SK-N-SH treated with all-trans-retinoic acid at 6 μM for 48 hours (cell line): ENCODE measurements around the gene URM1.

Experiments
- ATAC-seq: fragments of 200-7000 bp; cut with Tn5 transposase; 3 replicates; pipeline ENCODE4 v1.9.1; 2020; ENCODE audit warnings: mild to moderate bottlenecking, moderate library complexity
- ARNTL ChIP-seq: fragments of 450-650 bp; formaldehyde crosslinking; IDR thresholded peaks from 2 replicates; pipeline ENCODE4 v1.5.0; 2020; ENCODE audit warnings: low read depth, mild to moderate bottlenecking, moderate library complexity, borderline replicate concordance
- BACH2 ChIP-seq: fragments of 250-450 bp; sonication (Bioruptor Pico); IDR thresholded peaks from 2 replicates; pipeline ENCODE4 v1.9.0; 2021; ENCODE audit warnings: mild to moderate bottlenecking, borderline replicate concordance
- CREB5 ChIP-seq: fragments of 250-450 bp; sonication (Bioruptor Pico); IDR thresholded peaks from 2 replicates; pipeline ENCODE4 v1.5.1; 2020; ENCODE audit warnings: low read depth, mild to moderate bottlenecking, moderate library complexity
- CSDC2 ChIP-seq: fragments of 250-450 bp; sonication (Bioruptor Pico); IDR thresholded peaks from 2 replicates; pipeline ENCODE4 v1.5.0; 2020; ENCODE audit warnings: mild to moderate bottlenecking, moderate library complexity
- ESRRG ChIP-seq: fragments of 250-450 bp; sonication (Bioruptor Pico); IDR thresholded peaks from 2 replicates; pipeline ENCODE4 v1.6.1; 2021; ENCODE audit warnings: mild to moderate bottlenecking
- GLIS3 ChIP-seq: fragments of 250-450 bp; sonication (Bioruptor Pico); IDR thresholded peaks from 2 replicates; pipeline ENCODE4 v1.5.0; 2020; ENCODE audit warnings: mild to moderate bottlenecking, moderate library complexity
- ISL1 ChIP-seq: fragments of 250-450 bp; sonication (Bioruptor Pico); IDR thresholded peaks from 2 replicates; pipeline ENCODE4 v2.1.2; 2022; ENCODE audit warnings: mild to moderate bottlenecking, moderate library complexity
- OSR1 ChIP-seq: fragments of 250-450 bp; sonication (Bioruptor Pico); IDR thresholded peaks from 2 replicates; pipeline ENCODE4 v1.8.0; 2022; ENCODE audit warnings: moderate library complexity, mild to moderate bottlenecking, inconsistent platforms
- PATZ1 ChIP-seq: fragments of 250-450 bp; sonication (Bioruptor Pico); IDR thresholded peaks from 2 replicates; pipeline ENCODE4 v1.8.0; 2020; ENCODE audit warnings: mild to moderate bottlenecking, moderate library complexity, borderline replicate concordance
- POU6F1 ChIP-seq: fragments of 250-450 bp; sonication (Bioruptor Pico); IDR thresholded peaks from 2 replicates; pipeline ENCODE4 v1.8.0; 2021; ENCODE audit warnings: low read depth, mild to moderate bottlenecking, moderate library complexity, borderline replicate concordance
- PPARA ChIP-seq: fragments of 250-450 bp; sonication (Bioruptor Pico); IDR thresholded peaks from 2 replicates; pipeline ENCODE4 v1.5.0; 2020; ENCODE audit warnings: mild to moderate bottlenecking, borderline replicate concordance
- RARB ChIP-seq: fragments of 250-450 bp; sonication (Bioruptor Pico); IDR thresholded peaks from 2 replicates; pipeline ENCODE4 v1.8.0; 2021; ENCODE audit warnings: mild to moderate bottlenecking, moderate library complexity
- SNAI2 ChIP-seq: fragments of 250-450 bp; sonication (Bioruptor Pico); IDR thresholded peaks from 2 replicates; pipeline ENCODE4 v1.5.0; 2020; ENCODE audit warnings: mild to moderate bottlenecking, moderate library complexity
- TCF4 ChIP-seq: fragments of 250-450 bp; sonication (Bioruptor Pico); IDR thresholded peaks from 2 replicates; pipeline ENCODE4 v1.8.0; 2021; ENCODE audit warnings: mild to moderate bottlenecking, moderate library complexity, borderline replicate concordance
- TOX ChIP-seq: fragments of 250-450 bp; sonication (Bioruptor Pico); IDR thresholded peaks from 2 replicates; pipeline ENCODE4 v1.8.0; 2021; ENCODE audit warnings: mild to moderate bottlenecking, moderate library complexity, borderline replicate concordance
- ZC3H10 ChIP-seq: fragments of 250-450 bp; sonication (Bioruptor Pico); IDR thresholded peaks from 2 replicates; pipeline ENCODE4 v1.5.1; 2021; ENCODE audit warnings: mild to moderate bottlenecking, moderate library complexity
- ZFP3 ChIP-seq: fragments of 250-450 bp; sonication (Bioruptor Pico); IDR thresholded peaks from 2 replicates; pipeline ENCODE4 v1.5.0; 2020; ENCODE audit warnings: mild to moderate bottlenecking, moderate library complexity
- ZFP30 ChIP-seq: fragments of 450-650 bp; formaldehyde crosslinking; IDR thresholded peaks from 2 replicates; pipeline ENCODE4 v1.5.0; 2022; ENCODE audit warnings: mild to moderate bottlenecking, moderate library complexity
- ZNF565 ChIP-seq: fragments of 450-650 bp; formaldehyde crosslinking; conservative IDR thresholded peaks from 2 replicates; pipeline ENCODE4 v1.5.0; 2020; ENCODE audit warnings: low read depth, mild to moderate bottlenecking, moderate library complexity
- ZNF70 ChIP-seq: fragments of 450-650 bp; formaldehyde crosslinking; IDR thresholded peaks from 2 replicates; pipeline ENCODE4 v1.5.0; 2020; ENCODE audit warnings: mild to moderate bottlenecking, moderate library complexity
- ZNF8 ChIP-seq: fragments of 450-650 bp; formaldehyde crosslinking; IDR thresholded peaks from 2 replicates; pipeline ENCODE4 v1.5.0; 2020; ENCODE audit warnings: mild to moderate bottlenecking, moderate library complexity
- TF ChIP-seq, protein P1 (sequence below): fragments of 250-450 bp; sonication (Bioruptor Pico); IDR thresholded peaks from 2 replicates; pipeline ENCODE4 v1.5.1; 2021; ENCODE audit warnings: mild to moderate bottlenecking, moderate library complexity

URM1 gene

GRCh38 chr9:128419061-128419925 lies 48.1 kb downstream of the URM1 start:
- ATAC-seq, result no peak
- TF ChIP-seq ESRRG (CRISPR knock-in tag) (no peak), ZC3H10 (no peak), RARB (no peak), GLIS3 (CRISPR knock-in tag) (no peak), BACH2 (no peak), CSDC2 (no peak), ZFP3 (CRISPR knock-in tag) (no peak), ARNTL (CRISPR knock-in tag) (no peak), ZNF565 (no peak), POU6F1 (CRISPR knock-in tag) (no peak), ZNF70 (no peak), CREB5 (CRISPR knock-in tag) (no peak), ISL1 (CRISPR knock-in tag) (no peak), OSR1 (no peak), TCF4 (CRISPR knock-in tag) (no peak), ZNF8 (no peak), SNAI2 (CRISPR knock-in tag) (no peak), PPARA (CRISPR knock-in tag) (no peak)

GRCh38 chr9:128420060-128420650 lies 49.0 kb downstream of the URM1 start:
- peak; percentile 91 for ATAC-seq
- TF ChIP-seq ARNTL (CRISPR knock-in tag) (no peak), CSDC2 (no peak), SNAI2 (CRISPR knock-in tag) (no peak)

DNA sequence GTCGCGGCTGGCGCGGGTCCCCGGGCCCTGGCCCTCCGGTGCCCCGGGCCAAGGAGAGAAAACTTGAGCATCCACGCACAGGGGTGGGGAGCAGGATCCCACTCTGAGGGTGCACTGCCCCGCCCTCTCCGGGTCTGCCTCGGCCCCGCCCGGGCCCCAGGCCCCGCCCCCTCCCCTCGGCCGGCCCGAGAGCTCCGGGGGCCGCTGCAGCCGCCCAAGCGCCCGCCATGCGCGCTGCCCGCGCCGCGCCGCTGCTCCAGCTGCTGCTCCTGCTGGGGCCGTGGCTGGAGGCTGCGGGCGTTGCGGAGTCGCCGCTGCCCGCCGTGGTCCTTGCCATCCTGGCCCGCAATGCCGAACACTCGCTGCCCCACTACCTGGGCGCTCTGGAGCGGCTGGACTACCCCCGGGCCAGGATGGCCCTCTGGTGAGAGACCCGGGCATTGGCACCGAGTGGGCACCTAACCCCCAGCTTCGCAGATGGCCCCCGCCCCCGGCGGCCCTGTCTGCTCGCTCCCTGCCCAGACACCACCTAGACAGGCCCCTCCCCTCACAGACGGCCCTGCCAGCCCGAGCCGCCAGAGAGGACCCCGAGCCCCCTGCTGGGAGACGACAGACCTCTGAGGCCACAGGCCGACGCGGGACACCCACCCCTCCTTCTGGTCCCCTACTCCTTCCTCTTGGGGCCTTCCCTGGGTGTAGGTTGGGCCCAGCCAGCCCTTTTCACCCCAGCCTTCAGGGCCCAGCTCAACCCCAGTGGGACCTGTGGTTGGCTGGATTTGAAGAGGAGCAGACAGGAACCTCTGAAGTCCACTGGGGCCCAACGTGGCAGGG lies 49.7 kb downstream of the URM1 start, which contains the start of gene CERCAM:
CERCAM (plus strand) TSS at position 207 of the 831 bp plus-strand sequence; CDS start at position 228, 21 bp downstream.
- TF ChIP-seq PPARA (CRISPR knock-in tag) (no peak), ZNF8 (no peak), ZFP30 (CRISPR knock-in tag) (no peak; the same call in 1 of the 2 replicates)
- peak; percentile 84 for ATAC-seq

- TF ChIP-seq SNAI2 (CRISPR knock-in tag), result no peak
- TF ChIP-seq TCF4 (CRISPR knock-in tag), result no peak
- TF ChIP-seq TOX, result no peak
- no peak for TF ChIP-seq ISL1 (CRISPR knock-in tag)
- TF ChIP-seq OSR1, result no peak
- no peak for TF ChIP-seq POU6F1 (CRISPR knock-in tag)
- TF ChIP-seq PATZ1 (CRISPR knock-in tag), result no peak
- no peak for TF ChIP-seq ZC3H10
- no peak for TF ChIP-seq ZNF565
- no peak for TF ChIP-seq ARNTL (CRISPR knock-in tag)
- TF ChIP-seq RARB, result no peak
- no peak for TF ChIP-seq ESRRG (CRISPR knock-in tag)
- TF ChIP-seq GLIS3 (CRISPR knock-in tag), result no peak
- TF ChIP-seq ZNF70, result no peak
- no peak for TF ChIP-seq CSDC2
- TF ChIP-seq BACH2, result no peak
- no peak for TF ChIP-seq CREB5 (CRISPR knock-in tag)
- TF ChIP-seq ZNF8, result no peak
- no peak for TF ChIP-seq ZFP3 (CRISPR knock-in tag)
- TF ChIP-seq, protein P1, sequence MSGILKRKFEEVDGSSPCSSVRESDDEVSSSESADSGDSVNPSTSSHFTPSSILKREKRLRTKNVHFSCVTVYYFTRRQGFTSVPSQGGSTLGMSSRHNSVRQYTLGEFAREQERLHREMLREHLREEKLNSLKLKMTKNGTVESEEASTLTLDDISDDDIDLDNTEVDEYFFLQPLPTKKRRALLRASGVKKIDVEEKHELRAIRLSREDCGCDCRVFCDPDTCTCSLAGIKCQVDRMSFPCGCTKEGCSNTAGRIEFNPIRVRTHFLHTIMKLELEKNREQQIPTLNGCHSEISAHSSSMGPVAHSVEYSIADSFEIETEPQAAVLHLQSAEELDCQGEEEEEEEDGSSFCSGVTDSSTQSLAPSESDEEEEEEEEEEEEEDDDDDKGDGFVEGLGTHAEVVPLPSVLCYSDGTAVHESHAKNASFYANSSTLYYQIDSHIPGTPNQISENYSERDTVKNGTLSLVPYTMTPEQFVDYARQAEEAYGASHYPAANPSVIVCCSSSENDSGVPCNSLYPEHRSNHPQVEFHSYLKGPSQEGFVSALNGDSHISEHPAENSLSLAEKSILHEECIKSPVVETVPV (CRISPR knock-in tag), result no peak
- ATAC-seq, result peak; percentile 21
These were observed 50.4 kb downstream of the URM1 start for GRCh38 chr9:128421482-128421996.
